SKM-1 (cell line): ENCODE measurements around the gene TIMP4.

Source experiments
- DNase-seq: peaks from one replicate; lab custom pipeline; 2025; ENCODE audit not compliant: unreplicated experiment; lab: John Stamatoyannopoulos, UW

The TIMP4 gene

DNA sequence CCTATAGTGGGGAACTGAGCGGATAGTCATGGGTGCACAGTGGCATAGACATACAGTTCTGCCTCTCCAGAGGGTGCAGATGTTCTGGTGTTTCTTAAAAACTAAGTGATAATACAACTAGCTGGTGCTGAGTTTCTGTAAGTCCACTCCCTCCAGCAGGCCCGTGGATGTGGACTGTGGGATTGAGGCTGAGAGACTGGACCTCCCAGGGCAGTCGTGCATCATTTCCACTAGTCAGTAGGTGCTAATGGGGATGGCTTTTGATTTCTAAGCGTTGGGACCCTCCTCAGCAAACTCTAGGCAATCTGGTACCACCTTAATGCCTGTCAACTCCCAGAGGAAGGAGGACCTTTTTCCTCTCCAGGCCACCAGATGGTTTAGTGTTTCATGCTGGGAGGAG, 27.3 kb upstream of the TIMP4 start:
- DNase-seq, result no peak

DNA sequence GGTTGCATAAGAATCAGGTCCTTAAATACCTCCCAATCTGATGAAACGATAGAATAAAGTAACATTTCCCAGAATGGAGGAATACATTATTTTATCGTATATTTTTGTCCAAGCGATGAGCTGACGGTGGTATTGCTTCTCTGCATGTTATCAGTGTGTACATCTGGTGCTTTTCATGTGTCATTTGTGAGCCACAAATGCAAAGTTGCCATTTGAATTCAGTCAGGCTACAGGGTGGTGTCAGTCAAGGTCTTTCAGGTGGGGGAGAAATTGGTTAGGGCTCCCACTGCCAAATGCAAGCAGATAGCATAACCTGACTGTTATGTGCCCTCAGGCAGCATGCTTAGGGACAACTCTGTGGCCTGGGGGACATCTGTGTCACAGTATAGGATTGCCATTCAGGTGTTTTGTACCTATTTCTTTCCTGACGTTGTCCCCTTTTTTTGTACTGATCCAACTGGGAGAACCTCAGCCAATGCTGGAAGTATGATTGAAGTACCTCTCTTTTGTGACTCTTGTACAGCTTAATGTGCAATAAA, 26.5 kb upstream of the TIMP4 start:
- DNase-seq, result no peak

GRCh38 chr3:12184541-12184940, 25.8 kb upstream of the TIMP4 start:
- no peak for DNase-seq

GRCh38 chr3:12182687-12183441, 24.2 kb upstream of the TIMP4 start:
- DNase-seq, result no peak

DNA sequence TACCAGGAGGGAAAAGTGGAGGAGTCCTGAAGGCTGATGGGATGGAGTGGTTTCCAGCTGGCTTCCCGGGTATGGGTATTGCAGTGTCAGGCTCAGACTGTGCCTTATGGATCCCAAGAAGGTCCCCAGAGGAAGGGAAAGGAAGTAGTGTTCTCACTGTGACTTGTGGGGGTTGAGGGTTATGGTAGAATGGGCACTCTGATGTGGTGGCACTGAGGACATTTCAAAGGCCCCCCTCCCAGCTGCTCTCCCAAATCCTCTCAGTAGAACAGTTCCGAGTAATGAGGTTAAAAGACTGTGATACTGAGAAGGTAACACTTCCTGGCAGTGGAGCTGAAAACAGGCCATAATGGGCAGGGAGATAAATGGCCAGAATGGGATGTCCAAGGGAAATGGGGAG, 23.1 kb upstream of the TIMP4 start:
- no peak for DNase-seq

GRCh38 chr3:12181301-12181700, 22.6 kb upstream of the TIMP4 start:
- no peak for DNase-seq

DNA sequence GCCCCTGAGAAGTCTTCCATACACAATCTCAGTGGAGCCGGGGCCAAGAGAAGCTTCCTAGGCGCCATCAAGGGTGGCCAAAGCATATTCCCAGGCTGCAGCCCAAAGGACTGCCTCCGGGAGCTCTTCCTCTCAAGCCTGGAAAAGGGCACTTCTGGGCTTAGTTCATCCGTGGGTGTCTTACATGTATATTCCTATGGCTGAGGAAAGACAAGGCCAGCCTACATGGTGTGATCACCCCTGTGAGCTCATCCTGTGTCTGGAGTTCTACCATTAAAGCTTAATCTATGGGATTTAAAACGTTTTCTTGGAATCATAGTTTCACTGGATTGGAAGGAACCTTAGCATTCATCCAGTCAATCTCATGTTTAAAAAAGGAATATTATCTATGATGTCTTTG, 21.9 kb upstream of the TIMP4 start:
- DNase-seq, result no peak

DNA sequence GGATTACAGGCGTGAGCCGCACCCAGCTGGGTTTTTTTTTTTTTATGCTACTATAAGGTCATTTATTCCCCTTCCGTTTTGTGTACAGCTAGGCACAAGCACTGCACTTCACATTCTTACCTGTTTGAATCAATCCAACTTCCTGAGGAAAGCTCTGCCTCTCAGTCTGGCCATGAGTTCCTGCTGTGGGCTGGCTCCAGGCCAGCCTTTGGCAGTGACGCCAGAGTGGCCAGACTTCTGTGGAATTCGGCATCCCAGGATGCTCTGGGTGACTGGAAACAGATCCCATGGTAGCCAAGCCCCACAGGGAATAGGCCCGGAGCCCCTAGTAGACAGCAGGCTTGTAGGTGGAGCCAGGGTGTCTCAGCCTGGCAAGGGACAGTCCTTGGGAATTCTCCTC, 21.5 kb upstream of the TIMP4 start:
- DNase-seq, result no peak

GRCh38 chr3:12179441-12179840, 20.7 kb upstream of the TIMP4 start:
- no peak for DNase-seq

- DNase-seq, result peak; percentile 20
Measured at GRCh38 chr3:12178091-12178820, 19.5 kb upstream of the TIMP4 start.

GRCh38 chr3:12177126-12177525, 18.4 kb upstream of the TIMP4 start:
- DNase-seq, result no peak

GRCh38 chr3:12175844-12176453, 17.2 kb upstream of the TIMP4 start:
- peak; percentile 40 for DNase-seq

GRCh38 chr3:12175137-12175593, 16.5 kb upstream of the TIMP4 start:
- DNase-seq, result no peak

- DNase-seq, result peak; percentile 77
Measured at GRCh38 chr3:12170207-12170606, 11.5 kb upstream of the TIMP4 start.

- no peak for DNase-seq
Measured at GRCh38 chr3:12165909-12166308, 7.2 kb upstream of the TIMP4 start.

DNA sequence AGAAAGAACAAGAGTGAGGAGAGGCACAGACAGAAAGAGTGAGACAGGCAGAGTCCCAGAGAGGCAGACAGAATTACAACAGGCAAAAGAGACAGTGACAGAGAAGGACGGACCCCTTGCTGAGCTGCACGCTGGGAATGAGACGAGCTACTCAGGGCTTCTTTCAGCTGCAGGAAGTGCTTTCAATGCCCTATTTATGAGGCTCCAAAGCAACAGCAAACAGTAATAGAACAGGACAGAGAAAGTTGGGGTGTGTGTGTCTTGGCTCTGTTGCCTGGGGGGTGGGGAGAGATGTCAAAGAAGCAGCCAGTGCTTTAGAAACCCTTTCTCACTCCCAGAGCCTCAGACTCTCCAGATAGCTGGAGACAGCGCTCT, 502 bp upstream of the TIMP4 start:
- no peak for DNase-seq

DNA sequence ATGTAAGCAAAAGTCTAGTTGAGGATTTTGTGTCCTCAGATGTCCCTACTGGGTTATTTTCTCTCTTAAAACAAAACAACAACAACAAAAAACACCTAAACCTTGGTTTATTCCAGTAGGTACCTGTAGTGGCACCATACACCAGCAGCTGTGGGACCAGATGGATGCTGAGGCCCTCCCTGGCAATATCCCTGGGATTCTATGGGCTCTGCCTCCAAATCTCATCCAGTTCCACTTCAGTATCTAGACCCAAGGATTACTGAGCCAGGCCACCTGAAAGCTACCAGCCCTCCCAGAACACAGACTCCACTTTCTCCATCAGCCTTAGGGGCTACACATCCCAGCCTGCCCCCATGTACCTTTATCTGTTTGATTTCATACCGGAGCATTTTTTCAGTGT, 1.7 kb downstream of the TIMP4 start:
- DNase-seq, result no peak

DNA sequence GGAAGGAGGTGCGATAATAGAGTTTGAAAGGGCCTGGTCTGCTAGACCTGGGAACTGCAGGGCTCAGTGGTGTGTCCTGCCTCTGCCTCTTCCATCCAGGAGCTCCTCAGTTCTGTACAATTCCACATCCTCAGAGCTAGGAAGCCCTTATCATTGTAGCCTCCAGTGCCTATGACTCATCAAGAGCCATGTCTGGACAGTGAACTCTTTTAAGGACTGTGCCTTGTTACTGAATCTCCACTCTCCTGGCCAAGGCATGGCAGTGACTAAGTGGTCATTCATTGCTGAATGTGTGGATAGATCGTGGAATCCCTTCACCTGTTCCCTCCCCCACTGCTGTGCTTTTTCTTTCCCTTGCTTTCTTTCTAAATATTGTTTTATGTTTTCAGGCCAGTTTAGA, 2.9 kb downstream of the TIMP4 start:
- DNase-seq, result no peak

- no peak for DNase-seq
Measured at GRCh38 chr3:12155264-12155663, 3.4 kb downstream of the TIMP4 start.

- DNase-seq, result no peak
Measured at GRCh38 chr3:12154151-12154550, 4.6 kb downstream of the TIMP4 start.

GRCh38 chr3:12150112-12150511, 8.6 kb downstream of the TIMP4 start:
- no peak for DNase-seq

- no peak for DNase-seq
Measured at GRCh38 chr3:12149029-12149428, 9.7 kb downstream of the TIMP4 start.
